HCEC 1CT (cell line): ENCODE results near the gene BCLAF3.

Experiments
- DNase-seq: peaks from one replicate; pipeline ENCODE4 v3.0.0-alpha.2; 2017

The BCLAF3 gene

DNA sequence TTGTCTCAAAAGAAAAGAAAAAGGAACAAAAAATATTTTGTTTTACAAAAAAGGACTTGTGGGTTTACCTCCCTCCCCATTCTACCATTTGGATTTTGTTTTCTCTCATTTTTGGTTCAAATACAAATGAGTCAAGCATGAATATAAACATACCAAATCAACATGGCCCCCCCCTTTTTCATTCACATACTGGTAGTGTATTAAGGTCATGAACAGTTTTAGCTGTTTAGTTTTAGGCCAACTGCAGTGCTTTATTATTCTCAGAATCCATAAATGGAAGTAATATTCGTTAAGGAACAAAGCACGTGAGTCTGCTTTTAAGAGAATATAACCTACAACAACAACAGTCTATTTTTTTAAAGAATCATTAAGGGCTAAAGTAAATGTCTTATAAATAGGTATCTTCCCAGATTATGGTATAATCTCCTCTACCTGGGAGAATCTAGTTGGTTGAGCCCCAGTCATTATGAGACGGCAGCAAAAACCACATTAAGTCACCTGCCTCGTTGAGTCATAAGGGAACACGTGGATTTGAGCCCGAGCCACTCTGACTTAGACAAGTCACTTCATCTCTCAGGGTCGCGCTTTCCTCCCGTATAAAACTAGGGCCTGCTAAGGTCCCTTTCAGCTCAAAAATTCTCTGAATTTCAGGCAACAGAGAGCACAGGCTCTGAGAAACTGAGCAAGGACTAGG, 26.7 kb downstream of the BCLAF3 start:
- no peak for DNase-seq

DNA sequence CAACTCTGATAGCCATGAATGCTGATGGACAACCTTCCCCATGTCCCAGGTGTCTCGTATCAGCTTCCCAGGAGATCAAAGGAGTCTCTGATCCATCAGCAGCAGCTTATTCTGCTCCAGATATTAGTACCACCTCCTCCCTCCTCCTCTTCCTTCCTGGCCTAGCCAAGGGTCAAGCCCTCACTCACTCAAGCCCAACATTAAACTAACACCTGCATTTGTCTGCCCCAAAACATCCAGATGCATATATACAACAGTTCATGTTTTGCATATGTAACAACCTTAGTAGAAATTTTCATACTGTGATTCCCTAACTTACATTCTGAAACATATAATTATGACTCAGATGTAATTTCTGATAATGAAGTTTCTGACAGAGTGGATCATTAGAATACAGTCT, 29.9 kb downstream of the BCLAF3 start:
- no peak for DNase-seq

DNA sequence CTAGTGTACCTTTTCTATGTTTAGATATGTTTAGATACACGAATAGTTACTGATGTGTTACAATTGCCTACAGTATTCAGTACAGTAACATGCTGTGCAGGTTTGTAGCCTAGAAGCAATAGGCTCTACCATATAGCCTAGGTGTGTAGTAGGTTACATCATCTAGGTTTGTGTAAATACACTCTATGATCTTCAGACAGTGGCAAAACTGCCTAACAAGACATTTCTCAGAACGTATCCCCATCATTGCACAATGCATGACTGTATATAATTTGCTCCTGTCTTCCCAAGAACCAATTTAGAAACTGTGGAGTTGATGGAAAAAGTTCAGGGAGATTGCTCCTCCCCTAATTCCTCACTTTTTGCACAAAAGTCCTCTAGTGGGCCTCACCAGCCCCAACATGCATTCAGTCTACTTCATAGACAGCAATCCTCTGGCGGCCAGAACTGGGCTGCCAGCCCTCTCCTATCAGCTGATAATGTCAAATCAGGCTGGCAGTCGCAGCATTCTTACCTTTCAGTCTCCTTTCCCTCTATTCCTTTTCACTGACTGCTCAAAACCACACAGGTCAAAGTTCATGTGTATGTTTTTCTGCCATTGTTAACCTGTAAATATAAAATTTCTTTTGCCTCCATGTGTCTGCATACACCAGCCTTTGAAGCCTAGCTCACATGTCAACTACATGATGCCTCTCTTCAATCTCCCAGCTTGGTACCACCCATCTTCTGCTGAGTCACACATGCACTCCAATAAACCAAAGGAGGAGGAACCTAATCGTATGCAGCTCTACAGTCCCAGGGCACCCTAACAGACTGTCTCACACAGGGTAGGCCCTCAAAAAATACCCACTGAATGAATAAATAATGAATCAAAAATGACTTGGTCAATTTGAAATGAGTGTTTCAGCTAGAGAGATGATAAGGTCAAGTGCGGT, 32.0 kb downstream of the BCLAF3 start:
- DNase-seq: peak; percentile 1

DNA sequence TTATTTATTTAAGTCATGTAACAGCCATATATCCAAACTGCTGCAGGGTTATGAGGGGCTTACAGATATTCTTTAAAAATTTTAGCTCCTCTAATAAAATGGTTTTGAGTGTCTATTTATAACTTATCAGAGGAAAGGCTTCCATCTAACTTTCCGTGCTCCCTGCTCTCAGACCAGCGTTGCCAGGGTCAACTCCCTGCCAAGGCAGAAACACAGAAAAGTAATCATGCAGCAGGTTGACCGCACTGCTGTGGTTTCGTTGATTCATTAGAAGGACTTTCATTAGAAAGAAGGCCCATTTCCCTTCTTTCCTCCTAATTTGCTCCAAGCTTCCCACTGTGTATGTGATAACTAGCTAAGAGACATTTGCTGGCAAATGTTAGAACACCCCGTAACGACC, 33.9 kb downstream of the BCLAF3 start:
- no peak for DNase-seq

DNA sequence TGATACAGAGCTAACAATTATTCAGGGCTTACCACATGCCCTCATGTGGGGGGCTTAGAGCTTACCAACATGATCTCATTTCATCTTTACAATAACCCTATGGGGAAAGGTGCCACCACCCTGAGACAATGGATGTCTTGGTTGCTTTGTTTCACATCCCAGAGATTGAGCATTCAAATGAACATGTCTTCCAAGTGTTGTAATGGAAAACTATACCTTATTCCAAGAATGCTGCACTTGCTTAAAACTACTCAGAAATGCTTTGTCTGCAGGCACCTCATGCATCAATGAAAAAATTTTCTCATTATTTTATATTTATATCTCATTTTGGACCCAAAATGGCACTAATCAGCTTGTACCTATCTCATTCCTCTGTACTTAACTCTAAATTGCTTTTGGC, 34.6 kb downstream of the BCLAF3 start:
- no peak for DNase-seq

DNA sequence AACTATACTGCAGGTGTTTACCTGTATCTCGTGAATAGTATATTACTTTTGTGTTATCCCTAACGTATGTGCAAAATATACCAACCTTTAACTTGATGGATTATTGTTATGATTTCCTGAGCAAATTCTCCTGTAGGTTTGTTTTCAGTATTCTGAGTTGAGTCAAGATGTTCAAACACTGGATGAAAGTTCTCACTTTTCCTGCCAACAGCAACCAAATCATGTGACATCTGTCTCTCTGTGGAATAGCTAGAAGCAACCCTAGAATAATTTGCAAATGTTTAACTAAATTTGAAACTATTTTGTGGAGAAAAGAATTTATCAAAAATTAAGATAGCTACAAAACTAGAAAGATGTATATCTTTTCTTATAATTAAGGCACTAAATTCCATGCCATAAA, 35.6 kb downstream of the BCLAF3 start:
- DNase-seq: no peak

DNA sequence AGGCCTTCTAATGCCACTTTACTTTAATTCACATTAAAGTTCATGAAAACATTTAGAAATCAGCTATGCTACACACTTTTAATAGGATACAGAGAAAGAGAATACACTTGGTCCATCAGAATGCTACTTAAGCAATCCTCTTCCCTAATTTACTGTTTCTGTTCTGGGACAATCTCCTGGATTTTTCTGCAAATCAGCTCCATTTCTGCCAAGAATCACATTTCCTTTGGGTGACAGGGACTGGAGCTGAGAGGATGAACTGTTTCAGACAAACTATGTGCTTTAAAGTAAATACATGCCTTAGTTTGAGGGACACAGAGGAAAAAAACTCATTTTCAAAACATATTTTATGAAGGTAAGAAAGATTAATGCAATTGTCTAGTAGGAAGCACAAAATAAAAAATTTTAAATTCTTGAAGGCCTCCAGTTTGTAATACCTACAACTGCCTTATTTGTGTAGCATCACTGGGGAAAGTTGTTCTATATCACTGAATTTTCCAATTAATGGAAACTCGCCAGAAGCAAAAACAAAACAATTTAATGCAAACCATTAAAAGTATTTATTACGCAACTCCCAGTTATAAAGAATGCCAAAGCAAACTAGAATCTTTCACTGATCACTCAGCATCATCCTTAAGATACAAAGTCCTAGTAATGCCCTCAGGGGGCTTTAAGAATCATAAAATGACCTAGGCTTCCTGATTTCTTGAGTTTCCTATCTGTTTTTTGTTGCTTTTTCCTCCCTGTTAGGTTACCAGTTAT, 36.3 kb downstream of the BCLAF3 start:
- DNase-seq: no peak

DNA sequence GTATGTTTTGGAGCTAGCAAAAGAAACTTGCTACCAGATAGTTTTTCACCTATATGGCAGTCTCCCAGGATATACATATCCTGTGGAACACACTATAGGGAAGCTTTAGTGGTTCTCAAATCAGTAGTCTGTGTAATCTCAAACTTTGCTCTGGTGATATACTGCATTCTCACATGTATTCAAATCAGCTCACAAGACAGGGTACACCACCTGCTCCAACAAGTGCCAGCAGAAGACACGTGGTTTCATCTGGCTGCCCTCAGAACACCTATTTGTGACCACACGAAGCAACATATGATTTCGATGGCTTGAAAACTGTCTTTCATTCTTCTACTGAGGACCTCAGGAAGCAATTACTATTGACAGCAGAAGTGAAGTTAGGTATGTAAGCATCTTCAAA, 37.7 kb downstream of the BCLAF3 start:
- DNase-seq: no peak

DNA sequence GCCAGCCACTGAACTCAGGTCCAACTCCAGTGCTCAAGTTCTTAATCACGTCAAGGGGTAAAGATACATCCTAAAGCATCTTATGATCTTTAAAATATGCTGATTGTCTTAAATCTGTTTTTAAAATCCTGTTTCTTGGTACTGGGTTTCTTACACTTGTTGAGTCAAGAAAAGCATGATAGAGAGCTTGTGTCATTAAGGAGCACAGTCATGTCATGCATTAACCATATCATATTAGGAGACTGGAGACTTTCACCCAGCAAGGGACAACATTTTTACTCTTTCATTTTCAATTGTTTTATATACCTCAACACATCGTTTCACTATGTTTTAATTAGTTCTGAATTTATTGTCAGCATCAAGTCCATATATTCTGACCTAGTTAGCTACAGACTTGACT, 41.5 kb downstream of the BCLAF3 start:
- DNase-seq: no peak

DNA sequence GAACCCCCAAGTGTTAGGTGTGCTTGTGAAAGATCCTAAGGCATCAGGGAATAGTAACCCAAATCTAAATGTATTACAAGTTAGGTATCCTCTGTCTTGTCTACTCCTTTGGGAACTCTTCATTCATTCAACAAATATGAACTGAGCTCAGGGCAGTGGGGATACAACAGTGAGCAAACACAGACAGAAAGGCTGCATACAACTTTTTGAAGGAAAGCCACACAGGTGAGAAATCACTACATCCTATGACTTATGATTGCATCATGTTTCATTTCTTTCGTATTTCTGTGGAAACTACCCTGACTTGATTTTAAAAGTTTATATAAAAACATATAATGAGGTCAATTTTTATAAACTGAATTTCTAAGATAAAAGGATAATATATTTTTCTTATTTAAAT, 43.2 kb downstream of the BCLAF3 start:
- DNase-seq: no peak
